Endothelial cell of umbilical vein (primary cell): Measurements from ENCODE around the gene CCDC40.

Source experiments
- EZH2 ChIP-seq: IDR thresholded peaks from 2 replicates; pipeline ENCODE4 v1.6.1; 2012; ENCODE audit warnings: borderline replicate concordance, low read depth, mild to moderate bottlenecking, moderate library complexity, low read length, inconsistent platforms; ENCODE audit not compliant: severe bottlenecking
- GATA2 ChIP-seq: IDR thresholded peaks from 2 replicates; pipeline ENCODE4 v1.7.0; 2011; ENCODE audit warnings: low read depth, mild to moderate bottlenecking, moderate library complexity, mixed read lengths, low read length; ENCODE audit not compliant: insufficient read length, insufficient read depth
- MAX ChIP-seq: IDR thresholded peaks from 2 replicates; pipeline ENCODE4 v1.6.1; 2011; ENCODE audit not compliant: insufficient read depth, insufficient read length
- MYC ChIP-seq: IDR thresholded peaks from one replicate; pipeline ENCODE4 v1.6.1; 2011; ENCODE audit warnings: mild to moderate bottlenecking, low read depth, low read length
- POLR2A ChIP-seq: IDR thresholded peaks from 2 replicates; pipeline ENCODE4 v1.6.1; 2012; ENCODE audit warnings: low read depth, mild to moderate bottlenecking, control low read depth, low read length
- POLR2AphosphoS5 ChIP-seq: IDR thresholded peaks from 2 replicates; pipeline ENCODE4 v1.6.1; 2012; ENCODE audit warnings: low read depth, mild to moderate bottlenecking, control low read depth, low read length, moderate library complexity; ENCODE audit not compliant: insufficient read depth
- TF ChIP-seq, protein P1 (sequence below), 2 donors: IDR thresholded peaks; 1 replicate in 1 of 2; 2 replicates in 1 of 2; pipeline ENCODE4 v1.5.1; 2011; ENCODE audit warnings: low read length in 2 of 2, mild to moderate bottlenecking in 2 of 2, moderate library complexity in 2 of 2, control low read depth in 1 of 2, inconsistent platforms in 1 of 2, low read depth in 1 of 2; ENCODE audit not compliant: insufficient read depth in 1 of 2; ENCODE audit errors: extremely low read depth in 1 of 2

DNA sequence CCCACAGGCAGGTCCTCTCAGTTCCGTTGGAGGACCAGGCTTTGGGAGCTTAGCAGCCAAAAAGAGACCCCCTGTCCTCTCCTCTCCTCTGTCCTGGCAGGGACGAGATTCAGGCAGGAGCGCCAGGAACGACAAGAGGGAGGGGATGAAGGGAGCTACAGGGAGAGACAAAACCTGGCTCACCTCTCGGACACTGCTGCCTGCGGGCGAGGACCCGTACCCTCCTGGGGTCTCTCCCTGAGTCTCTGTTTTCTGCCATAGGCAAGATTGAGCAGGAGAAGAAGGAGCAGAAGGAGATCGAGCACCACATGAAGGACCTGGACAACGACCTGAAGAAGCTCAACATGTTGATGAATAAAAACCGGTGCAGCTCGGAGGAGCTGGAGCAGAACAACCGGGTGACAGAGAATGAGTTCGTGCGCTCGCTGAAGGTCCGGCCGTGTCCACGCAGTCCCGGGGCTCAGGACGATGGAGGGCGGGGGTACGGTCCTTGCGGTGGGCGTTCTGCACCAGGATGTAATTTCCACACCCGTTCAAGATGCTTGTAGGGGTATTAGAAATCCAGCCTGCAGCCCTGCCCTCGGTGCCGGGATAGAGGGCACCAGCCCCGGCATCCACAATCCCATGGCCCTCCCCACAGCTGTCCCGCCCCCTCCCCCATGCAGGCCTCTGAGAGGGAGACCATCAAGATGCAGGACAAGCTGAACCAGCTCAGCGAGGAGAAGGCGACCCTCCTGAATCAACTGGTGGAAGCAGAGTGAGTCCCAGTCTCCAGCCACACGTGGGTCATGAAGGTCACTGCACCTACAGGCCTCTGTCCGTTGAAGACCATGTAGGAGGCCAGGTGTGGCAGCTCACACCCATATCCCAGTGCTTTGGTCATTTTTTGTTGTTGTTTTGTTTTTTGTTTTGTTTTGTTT lies 51.2 kb downstream of the CCDC40 start:
- TF ChIP-seq POLR2AphosphoS5 (no peak), POLR2A (no peak), EZH2 (no peak), GATA2 (no peak), MAX (no peak), MYC (no peak)
- TF ChIP-seq, protein P1, sequence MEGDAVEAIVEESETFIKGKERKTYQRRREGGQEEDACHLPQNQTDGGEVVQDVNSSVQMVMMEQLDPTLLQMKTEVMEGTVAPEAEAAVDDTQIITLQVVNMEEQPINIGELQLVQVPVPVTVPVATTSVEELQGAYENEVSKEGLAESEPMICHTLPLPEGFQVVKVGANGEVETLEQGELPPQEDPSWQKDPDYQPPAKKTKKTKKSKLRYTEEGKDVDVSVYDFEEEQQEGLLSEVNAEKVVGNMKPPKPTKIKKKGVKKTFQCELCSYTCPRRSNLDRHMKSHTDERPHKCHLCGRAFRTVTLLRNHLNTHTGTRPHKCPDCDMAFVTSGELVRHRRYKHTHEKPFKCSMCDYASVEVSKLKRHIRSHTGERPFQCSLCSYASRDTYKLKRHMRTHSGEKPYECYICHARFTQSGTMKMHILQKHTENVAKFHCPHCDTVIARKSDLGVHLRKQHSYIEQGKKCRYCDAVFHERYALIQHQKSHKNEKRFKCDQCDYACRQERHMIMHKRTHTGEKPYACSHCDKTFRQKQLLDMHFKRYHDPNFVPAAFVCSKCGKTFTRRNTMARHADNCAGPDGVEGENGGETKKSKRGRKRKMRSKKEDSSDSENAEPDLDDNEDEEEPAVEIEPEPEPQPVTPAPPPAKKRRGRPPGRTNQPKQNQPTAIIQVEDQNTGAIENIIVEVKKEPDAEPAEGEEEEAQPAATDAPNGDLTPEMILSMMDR (IDR thresholded peaks at IDR 0.05; ENCODE audit: extremely low read depth in 1 of 2, insufficient read depth in 1 of 2, low read depth in 1 of 2, low read length in 2 of 2) = no peak
